ENCODE results near the gene PIP4K2B.

The PIP4K2B gene

DNA sequence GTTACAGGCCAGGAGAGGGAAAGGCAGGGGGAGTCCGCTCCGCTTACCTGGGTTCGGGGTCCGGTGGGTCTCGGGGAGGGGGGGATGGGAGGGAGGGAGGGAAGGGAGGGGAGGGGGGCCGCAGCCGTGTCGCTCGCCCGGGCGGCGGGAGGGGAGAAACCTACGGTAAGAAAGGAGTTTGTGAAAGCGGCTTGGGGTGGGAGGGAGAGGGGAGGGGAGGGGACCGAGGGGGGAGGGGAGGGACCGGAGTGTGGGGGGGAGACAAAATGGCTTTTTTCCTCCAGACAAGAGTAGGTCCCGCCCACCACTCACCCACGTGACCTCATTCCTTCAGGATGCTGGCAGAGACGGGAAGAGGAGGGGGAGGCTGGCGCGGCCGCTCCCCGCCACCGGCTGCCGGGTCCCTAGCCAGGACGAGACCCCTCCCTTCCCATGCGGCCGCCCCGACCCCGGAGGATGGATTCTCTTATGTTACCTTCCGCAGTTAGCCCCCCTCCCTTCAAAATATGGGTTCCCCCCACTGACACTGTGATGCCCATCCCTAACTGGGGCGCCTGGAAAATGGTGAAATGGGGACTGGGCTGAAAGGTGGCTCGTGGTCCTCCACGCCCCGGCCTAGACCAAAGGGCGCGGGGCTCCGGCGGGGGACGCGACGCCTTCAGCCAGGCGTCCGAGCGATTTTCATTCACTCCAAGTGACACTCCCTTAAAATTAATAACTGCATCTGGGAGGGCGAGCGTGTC lies 51.0 kb downstream of the PIP4K2B start, which contains the start of gene PCGF2:
PCGF2 (minus strand) TSS at position 188 of the 743 bp plus-strand sequence. CDS start 7,934 bp downstream, outside the sequence.
- TF ChIP-seq, protein P1, sequence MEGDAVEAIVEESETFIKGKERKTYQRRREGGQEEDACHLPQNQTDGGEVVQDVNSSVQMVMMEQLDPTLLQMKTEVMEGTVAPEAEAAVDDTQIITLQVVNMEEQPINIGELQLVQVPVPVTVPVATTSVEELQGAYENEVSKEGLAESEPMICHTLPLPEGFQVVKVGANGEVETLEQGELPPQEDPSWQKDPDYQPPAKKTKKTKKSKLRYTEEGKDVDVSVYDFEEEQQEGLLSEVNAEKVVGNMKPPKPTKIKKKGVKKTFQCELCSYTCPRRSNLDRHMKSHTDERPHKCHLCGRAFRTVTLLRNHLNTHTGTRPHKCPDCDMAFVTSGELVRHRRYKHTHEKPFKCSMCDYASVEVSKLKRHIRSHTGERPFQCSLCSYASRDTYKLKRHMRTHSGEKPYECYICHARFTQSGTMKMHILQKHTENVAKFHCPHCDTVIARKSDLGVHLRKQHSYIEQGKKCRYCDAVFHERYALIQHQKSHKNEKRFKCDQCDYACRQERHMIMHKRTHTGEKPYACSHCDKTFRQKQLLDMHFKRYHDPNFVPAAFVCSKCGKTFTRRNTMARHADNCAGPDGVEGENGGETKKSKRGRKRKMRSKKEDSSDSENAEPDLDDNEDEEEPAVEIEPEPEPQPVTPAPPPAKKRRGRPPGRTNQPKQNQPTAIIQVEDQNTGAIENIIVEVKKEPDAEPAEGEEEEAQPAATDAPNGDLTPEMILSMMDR (IDR thresholded peaks at IDR 0.05; ENCODE audit: low read depth, low read length): no peak
- H3K4me3 ChIP-seq (ENCODE audit: low read depth, low read length): peak within 1 kb of the TSS; percentile 78

DNA sequence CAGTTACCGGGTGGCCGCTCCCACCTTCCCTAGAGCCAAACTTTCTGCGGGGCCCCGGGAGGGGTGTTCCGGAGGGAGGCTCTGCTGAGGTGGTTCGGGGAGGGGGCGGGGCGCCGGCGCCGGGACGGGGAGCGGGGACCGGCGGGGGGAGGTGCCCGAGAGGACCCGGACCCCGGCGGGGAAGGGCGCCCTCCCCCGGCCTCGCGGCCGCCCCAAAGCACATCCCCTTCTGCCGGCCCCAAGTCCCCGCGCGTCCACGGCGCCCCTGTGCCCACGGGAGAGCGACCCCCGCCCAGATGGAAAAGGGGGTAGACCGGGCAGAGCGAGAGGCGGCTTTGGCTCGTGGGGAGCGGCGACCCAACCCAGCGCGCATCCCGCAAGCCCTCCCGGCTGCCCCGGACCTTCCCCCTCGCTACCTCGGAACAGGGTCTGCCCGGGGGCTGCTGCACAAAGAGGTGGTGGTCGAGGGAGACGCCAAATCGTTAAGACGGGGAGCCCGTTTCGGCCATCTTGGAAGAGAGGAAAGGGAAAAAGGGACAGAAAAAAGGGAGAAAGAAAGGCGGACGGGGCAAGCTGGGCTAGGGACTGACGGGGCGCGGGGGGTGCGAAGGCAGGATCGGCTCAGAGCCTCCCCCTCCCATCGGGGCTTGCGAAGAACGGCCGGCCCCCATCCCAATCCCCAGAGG lies 51.8 kb downstream of the PIP4K2B start:
- H3K4me3 ChIP-seq (ENCODE audit: low read depth, low read length): peak overlapping the region; percentile 78
- TF ChIP-seq, protein P1 (IDR thresholded peaks at IDR 0.05; ENCODE audit: low read depth, low read length): 0 out of 2 replicates have a peak, but pooled peaks have one; percentile 5

DNA sequence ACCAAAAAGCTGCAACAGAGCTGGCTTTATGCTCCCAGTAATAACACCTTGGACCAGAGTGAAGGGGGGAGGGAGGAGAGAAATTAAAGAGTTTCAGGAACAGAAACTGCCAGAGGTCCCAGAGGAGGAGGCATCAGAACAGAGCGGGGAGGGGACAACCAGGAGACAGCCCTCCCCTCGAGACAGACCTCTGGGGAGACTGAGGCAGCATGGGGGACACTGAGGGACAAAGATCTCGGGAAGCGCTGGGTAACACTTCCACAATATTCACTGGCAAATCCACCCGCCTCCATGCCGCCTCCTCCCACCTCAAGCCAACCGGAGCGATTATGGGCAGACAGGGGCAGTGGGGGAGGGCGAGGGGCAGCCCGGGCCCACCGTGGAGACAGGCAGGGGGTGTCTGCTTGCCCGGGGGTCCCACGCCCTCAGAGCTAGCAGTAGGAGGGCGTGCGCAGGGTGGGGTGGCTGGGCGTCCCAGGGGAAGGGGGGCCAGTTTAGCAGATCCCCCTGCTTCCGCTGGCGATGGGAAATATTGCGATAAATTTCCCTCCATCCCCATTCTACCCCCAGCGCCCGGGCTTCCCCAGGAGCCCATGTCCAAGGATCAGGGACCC lies 52.4 kb downstream of the PIP4K2B start:
- peak overlapping the region; percentile 78 for H3K4me3 ChIP-seq (ENCODE audit: low read depth, low read length)
- TF ChIP-seq, protein P1 (IDR thresholded peaks at IDR 0.05; ENCODE audit: low read depth, low read length): no peak

DNA sequence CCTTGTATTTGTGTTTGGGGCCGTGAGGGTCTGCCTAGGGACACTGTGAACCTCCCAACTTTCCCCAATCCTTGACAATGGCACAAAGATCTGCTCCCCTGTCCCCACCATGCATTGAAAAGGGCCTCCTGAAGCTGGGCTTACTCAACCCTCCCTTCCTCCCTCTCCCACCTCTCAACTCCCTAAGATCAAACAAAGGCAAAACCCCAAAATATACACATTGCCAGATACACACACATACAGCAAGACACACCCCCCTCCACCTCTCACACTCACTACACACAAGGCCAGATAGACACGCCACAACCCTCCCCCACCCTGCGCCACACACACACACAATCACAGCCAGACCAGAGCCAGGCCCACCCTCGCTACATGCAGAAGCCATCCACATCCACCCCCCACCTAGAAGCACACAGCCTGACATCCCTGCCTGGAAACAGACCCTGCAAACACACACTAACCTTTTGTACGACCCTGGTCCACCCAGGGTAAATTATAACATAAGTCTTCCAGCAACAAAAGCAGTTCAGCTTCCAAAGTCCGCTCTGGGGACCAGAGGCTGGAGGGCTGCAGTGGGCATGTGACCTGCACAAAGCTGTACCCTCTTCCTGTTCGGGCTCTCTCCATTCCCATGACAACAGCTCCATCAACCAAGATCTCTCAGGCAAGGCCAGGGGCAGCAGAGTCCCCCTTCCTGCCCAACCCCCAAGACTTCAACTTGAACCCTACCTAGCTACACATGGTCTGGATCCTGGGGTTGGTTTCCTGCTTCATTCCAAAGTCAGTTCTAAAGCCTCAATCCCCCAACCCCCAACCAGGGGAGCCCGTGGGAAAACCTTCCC lies 53.1 kb downstream of the PIP4K2B start:
- H3K4me3 ChIP-seq (ENCODE audit: low read depth, low read length): peak overlapping the region; percentile 78
- TF ChIP-seq, protein P1 (IDR thresholded peaks at IDR 0.05; ENCODE audit: low read depth, low read length): no peak

DNA sequence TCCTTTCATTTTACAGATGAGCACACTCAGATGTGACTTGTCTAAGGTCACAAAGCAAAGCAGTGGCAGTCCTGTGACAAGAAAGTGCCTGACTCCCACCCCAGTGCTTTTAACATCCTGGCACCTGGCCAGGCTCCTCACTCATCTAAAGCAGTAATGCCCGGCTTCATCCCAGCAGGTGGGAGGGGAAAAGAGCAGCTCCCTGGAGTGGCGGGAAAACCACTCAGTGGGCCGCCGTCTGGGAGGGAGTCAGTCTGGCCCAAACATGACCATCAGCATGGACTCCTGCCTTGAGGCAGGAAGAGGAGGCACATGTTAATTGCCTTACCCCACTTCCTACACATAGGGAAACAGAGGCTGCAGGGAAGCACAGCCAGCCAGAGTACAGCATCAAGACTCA lies 53.8 kb downstream of the PIP4K2B start:
- H3K4me3 ChIP-seq (ENCODE audit: low read depth, low read length): peak overlapping the region; percentile 78; the same call in 1 of the 2 replicates
- TF ChIP-seq, protein P1 (IDR thresholded peaks at IDR 0.05; ENCODE audit: low read depth, low read length): no peak

DNA sequence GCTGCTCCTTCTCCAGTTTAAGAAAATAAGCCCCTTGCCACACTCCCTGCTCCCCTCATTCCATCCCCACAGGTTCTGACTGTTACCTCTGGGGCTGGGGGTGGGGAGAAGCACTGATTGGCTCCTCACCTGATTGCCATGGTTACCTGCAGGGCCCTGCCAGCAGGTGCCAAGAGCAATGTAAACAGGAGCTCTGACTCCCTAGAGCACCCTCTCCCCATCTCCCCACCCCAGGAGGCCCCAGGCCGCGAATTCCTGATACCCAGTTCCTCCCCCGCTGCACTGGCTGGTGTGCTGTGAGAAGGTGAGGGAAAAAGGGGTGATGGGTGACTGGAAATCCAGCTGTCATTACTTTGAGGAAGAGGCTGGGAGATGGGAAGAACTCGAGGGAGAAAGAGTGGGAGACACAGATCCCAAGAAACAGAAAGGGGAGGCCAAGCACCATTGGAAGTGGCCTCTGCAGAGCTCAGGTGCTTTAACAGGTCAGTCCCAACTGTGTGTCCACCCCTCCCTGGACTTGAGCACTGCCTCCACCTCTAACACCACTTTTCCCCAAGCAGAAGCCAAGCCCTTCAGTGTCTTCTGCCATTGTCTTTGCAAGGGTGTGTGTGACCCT lies 55.7 kb downstream of the PIP4K2B start:
- no peak overlapping the region for H3K4me3 ChIP-seq (ENCODE audit: low read depth, low read length)
- TF ChIP-seq, protein P1 (IDR thresholded peaks at IDR 0.05; ENCODE audit: low read depth, low read length): no peak
